GM19351 (cell line): Measurements from ENCODE around the gene MC5R.
"Not testable (repeated sequence)": the region's sequence is repeated elsewhere in the genome, so short reads cannot be mapped to it uniquely, and the experiment has no call there.

Source experiments
- ATAC-seq: cut with Tn5 transposase; IDR thresholded peaks from one replicate; pipeline ENCODE4 v1.9.1; 2021; ENCODE audit warnings: mild to moderate bottlenecking, moderate library complexity; ENCODE audit not compliant: unreplicated experiment

The MC5R gene

GRCh38 chr18:13836559-13836958 lies 12.6 kb downstream of the MC5R start:
- no peak for ATAC-seq

DNA sequence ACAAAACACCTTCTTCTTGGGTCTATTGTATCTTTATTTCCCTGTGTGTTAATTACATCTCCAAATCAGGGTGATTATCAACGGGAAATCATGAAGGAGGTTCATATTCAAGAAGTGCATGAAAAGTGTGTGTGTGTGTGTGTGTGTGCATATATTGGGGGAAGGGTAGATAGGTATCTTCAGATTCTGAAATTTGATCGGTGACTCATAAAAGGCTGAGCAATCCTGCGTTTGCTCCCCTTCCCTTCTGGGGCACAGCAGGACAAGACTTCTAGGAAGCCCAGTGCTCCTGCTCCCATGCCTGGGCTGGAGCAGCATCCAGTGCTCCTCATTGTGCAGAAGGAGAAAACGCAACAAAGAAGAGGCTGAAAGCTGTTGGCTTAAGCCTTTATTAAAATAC lies 25.8 kb downstream of the MC5R start:
- ATAC-seq, result no peak

DNA sequence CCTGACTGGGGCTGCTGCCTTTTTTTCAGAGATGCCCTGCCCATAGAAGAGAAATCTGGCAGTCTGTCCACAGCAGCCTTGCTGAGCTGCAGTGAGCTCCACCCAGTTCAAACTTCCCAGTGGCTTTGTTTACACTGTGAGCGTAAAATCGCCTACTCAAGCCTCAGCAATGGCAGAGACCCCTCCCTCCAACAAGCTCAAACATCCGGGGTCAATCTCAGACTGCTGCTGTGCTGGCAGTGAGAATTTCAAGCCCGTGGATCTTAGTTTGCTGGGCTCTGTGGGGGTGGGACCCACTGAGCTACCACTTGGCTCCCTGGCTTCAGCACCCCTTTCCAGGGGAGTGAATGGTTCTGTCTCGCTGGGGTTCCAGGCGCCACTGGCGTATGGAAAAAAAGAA lies 38.9 kb downstream of the MC5R start:
- not testable (repeated sequence) for ATAC-seq

GRCh38 chr18:13868501-13869271 lies 44.7 kb downstream of the MC5R start:
- no peak for ATAC-seq

- no peak for ATAC-seq
Measured at GRCh38 chr18:13871701-13872100, 47.8 kb downstream of the MC5R start.

- no peak for ATAC-seq
Measured at GRCh38 chr18:13872373-13872772, 48.4 kb downstream of the MC5R start.

DNA sequence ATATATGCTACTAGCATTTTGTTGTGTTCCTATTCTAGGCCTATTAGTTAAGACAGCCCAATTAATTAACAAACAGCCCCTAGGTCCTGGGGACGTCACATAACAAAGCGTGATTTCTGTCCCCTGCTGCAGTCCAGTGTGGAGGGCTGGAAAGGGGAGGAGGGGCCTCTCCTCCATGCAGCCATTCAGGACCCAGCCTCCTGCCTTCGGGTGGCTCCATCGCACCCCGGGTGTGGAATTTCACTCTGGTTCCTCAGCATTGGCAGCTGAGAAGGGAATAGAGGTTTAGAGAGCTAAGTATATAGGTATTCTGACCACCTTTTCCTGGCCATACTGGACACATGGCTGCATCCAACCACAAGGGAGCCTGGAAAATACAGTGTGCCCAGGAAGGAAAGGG lies 49.0 kb downstream of the MC5R start:
- no peak for ATAC-seq

DNA sequence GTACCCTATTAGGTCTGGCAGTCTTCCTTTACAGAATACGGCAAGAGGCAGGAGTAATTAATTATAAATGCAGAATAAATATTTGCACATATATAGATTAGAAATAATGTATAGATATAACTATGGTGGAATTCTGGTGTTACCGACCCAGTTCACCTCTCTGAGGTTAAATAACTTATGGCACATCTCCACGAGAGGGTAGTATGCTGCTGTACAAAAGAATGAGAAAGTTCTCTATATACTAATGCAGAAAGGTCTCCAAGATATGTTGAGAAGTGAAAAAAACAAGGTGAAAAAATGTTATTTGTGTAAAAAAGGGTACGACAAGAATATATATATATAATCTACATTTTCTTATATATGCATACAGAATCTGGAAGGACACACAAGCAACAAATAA lies 50.6 kb downstream of the MC5R start:
- ATAC-seq, result no peak
